Mammary epithelial cell (primary cell): Measurements from ENCODE around the gene ZBTB46.

Source experiments
- CTCF ChIP-seq, 2 donors: IDR thresholded peaks in 1 of 2; conservative IDR thresholded peaks in 1 of 2; 2 replicates each; pipeline ENCODE4 v1.5.1; 2011 to 2012; ENCODE audit warnings: inconsistent platforms in 2 of 2, low read length in 2 of 2, mild to moderate bottlenecking in 2 of 2, control low read depth in 1 of 2, low read depth in 1 of 2; ENCODE audit not compliant: insufficient read depth in 1 of 2; ENCODE audit errors: extremely low read depth in 1 of 2
- EZH2 ChIP-seq: IDR thresholded peaks from 2 replicates; pipeline ENCODE4 v1.6.1; 2012; ENCODE audit warnings: low read length, inconsistent platforms, borderline replicate concordance

GRCh38 chr20:63861981-63862901, 31.2 kb upstream of the ZBTB46 start:
- no peak for TF ChIP-seq CTCF (conservative IDR thresholded peaks at IDR 0.05 in 1 of 2, IDR thresholded peaks at IDR 0.05 in 1 of 2; ENCODE audit: extremely low read depth in 1 of 2, insufficient read depth in 1 of 2, low read depth in 1 of 2, low read length in 2 of 2)
- no peak for TF ChIP-seq EZH2
